HG02981 (cell line): ENCODE data around the gene BRSK2.
"Not testable (repeated sequence)": the region's sequence is repeated elsewhere in the genome, so short reads cannot be mapped to it uniquely, and the experiment has no call there.

Experiments used
- ATAC-seq: cut with Tn5 transposase; IDR thresholded peaks from one replicate; pipeline ENCODE4 v1.9.1; 2021; ENCODE audit warnings: mild to moderate bottlenecking, moderate library complexity; ENCODE audit not compliant: unreplicated experiment

BRSK2 gene

GRCh38 chr11:1389932-1390568 is at the start of gene BRSK2:
TSS of gene BRSK2 (plus strand) at chr11:1389934. CDS start at chr11:1390285, 351 bp downstream.
- ATAC-seq = no peak

- ATAC-seq = no peak
These were observed 49.6 kb upstream of the BRSK2 start for GRCh38 chr11:1340111-1340510.

- not testable (repeated sequence) for ATAC-seq
These were observed 48.5 kb upstream of the BRSK2 start for GRCh38 chr11:1341226-1341625.

GRCh38 chr11:1341928-1342524 is 47.7 kb upstream of the BRSK2 start:
- no peak for ATAC-seq

- ATAC-seq = no peak
These were observed 46.8 kb upstream of the BRSK2 start for GRCh38 chr11:1342946-1343345.

GRCh38 chr11:1343391-1344055 is 46.2 kb upstream of the BRSK2 start:
- no peak for ATAC-seq

- no peak for ATAC-seq
These were observed 45.6 kb upstream of the BRSK2 start for GRCh38 chr11:1344056-1344635.

GRCh38 chr11:1345737-1346513 is 43.8 kb upstream of the BRSK2 start:
- ATAC-seq = no peak

GRCh38 chr11:1346669-1347390 is 42.9 kb upstream of the BRSK2 start:
- ATAC-seq = no peak

GRCh38 chr11:1347411-1347999 is 42.2 kb upstream of the BRSK2 start:
- not testable (repeated sequence) for ATAC-seq

- ATAC-seq = no peak
These were observed 41.5 kb upstream of the BRSK2 start for GRCh38 chr11:1348146-1348795.

GRCh38 chr11:1348796-1349326 is 40.9 kb upstream of the BRSK2 start:
- ATAC-seq = no peak

GRCh38 chr11:1349327-1350041 is 40.2 kb upstream of the BRSK2 start:
- no peak for ATAC-seq

GRCh38 chr11:1350086-1350725 is 39.5 kb upstream of the BRSK2 start:
- no peak for ATAC-seq

GRCh38 chr11:1351278-1351937 is 38.3 kb upstream of the BRSK2 start:
- ATAC-seq = no peak

- no peak for ATAC-seq
These were observed 36.9 kb upstream of the BRSK2 start for GRCh38 chr11:1352696-1353382.
